Right cardiac atrium (tissue), 5 donors: ENCODE results near the gene CHMP4A. TPM values are rescaled to one million over a fixed set of nuclear protein-coding genes. Genes with fewer than 3 reads are reported as not detected.

Experiments used
- ATAC-seq, 2 donors: fragments of 200-7000 bp; cut with Tn5 transposase; one replicate each; pipeline versions ENCODE4 v1.8.0 to v1.9.1; 2020; ENCODE audit warnings: moderate library complexity in 2 of 2, mild to moderate bottlenecking in 1 of 2
- DNase-seq, 3 donors: peaks; one replicate each; pipeline ENCODE4 v3.0.0-alpha.2; 2020
- H3K27ac ChIP-seq: one replicate; pipeline ENCODE4 v1.5.1; 2013; ENCODE audit warnings: mild to moderate bottlenecking, low read length, control low read depth, moderate library complexity
- H3K27me3 ChIP-seq: one replicate; pipeline ENCODE4 v1.6.1; 2013; ENCODE audit not compliant: control insufficient read depth, insufficient read depth
- H3K4me1 ChIP-seq: one replicate; pipeline ENCODE4 v1.6.1; 2013; ENCODE audit warnings: low read length; ENCODE audit not compliant: control insufficient read depth, insufficient read depth
- H3K4me3 ChIP-seq: one replicate; pipeline ENCODE4 v1.5.1; 2013; ENCODE audit warnings: low read length, control low read depth
- H3K9me3 ChIP-seq: one replicate; pipeline ENCODE4 v1.6.1; 2013; ENCODE audit warnings: low read length; ENCODE audit not compliant: control insufficient read depth
- WGBS: extraction: QIAGEN DNeasy Blood & Tissue Kit; methylation state at CpG from one replicate; pipeline ENCODE4 v1.1.7; 2013; 5-methylcytosine and 5-hydroxymethylcytosine counted together
- intact Hi-C, 4 donors: fragments of 100-400 bp; cut with DNase I; formaldehyde crosslinking; loops; one replicate each; pipeline versions ENCODE4 v1.11.0 to v1.14.0; 2022 to 2023
- polyA plus RNA-seq: library from polyadenylated mRNA; stranded (reverse); fragments of 200-250 nt; gene quantifications from one replicate; pipeline ENCODE4 v1.2.3, GENCODE V29; 2013
- total RNA-seq, 4 donors: library from RNA; stranded (reverse); fragmentation: NEBNext Ultra II Directional; extraction: Animal tissue kit (Norgen Biotek cat#: 25700); gene quantifications; one replicate each; pipeline ENCODE4 v1.2.1, GENCODE V29; 2021
- donor health status: healthy with polysubstance abuse.
- donor health status: DM: no; HTN: yes; CAD: no.
- donor health status: DM: no; HTN: no; CAD: no.
- donor health status: DM: no; HTN: yes; CAD: no; lungs with severe emphysema.
- donor health status: DM: yes; HTN: yes; CAD: no.

CHMP4A gene
- total and polyA plus RNA-seq, 5 donors: 35.2 to 56.3 (median 42.2) TPM

GRCh38 chr14:24189460-24189859 is 23.8 kb downstream of the CHMP4A start:
- Histone ChIP-seq H3K27ac (no peak overlapping the region), H3K9me3 (no peaks in the 10 kb centered on the region), H3K27me3 (no peaks in the 10 kb centered on the region), H3K4me1 (no peaks in the 10 kb centered on the region), H3K4me3 (no peak overlapping the region)
- ATAC-seq (no peak), DNase-seq (peak in 1 of 3 donors; percentile 35)
- intact Hi-C loops: no loop called here
- WGBS: 92% methylated on average over 9 of the region's 9 CpGs

DNA sequence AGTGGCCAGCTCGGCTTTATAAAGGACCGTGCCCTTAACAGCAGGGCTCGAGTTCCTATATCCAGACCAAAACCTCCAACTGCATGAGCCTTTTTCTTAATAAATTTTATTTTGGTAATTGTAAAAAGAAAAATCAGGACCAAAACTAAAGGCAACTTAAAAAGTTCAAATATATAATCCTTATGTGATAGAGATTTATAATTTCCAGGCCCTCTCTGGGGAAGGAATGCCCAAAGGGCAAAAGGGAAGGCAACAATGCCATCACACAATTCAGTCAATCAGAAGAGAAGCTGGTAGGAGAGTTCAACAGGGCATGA is 24.3 kb downstream of the CHMP4A start:
- H3K27me3 ChIP-seq: no peaks in the 10 kb centered on the region
- H3K9me3 ChIP-seq: no peaks in the 10 kb centered on the region
- no peak overlapping the region for H3K4me3 ChIP-seq
- no peaks in the 10 kb centered on the region for H3K4me1 ChIP-seq
- DNase-seq: no peak
- ATAC-seq: no peak
- intact Hi-C loops: no loop called here
- no peak overlapping the region for H3K27ac ChIP-seq
- 1% methylated on average over 3 of the region's 3 CpGs for WGBS

DNA sequence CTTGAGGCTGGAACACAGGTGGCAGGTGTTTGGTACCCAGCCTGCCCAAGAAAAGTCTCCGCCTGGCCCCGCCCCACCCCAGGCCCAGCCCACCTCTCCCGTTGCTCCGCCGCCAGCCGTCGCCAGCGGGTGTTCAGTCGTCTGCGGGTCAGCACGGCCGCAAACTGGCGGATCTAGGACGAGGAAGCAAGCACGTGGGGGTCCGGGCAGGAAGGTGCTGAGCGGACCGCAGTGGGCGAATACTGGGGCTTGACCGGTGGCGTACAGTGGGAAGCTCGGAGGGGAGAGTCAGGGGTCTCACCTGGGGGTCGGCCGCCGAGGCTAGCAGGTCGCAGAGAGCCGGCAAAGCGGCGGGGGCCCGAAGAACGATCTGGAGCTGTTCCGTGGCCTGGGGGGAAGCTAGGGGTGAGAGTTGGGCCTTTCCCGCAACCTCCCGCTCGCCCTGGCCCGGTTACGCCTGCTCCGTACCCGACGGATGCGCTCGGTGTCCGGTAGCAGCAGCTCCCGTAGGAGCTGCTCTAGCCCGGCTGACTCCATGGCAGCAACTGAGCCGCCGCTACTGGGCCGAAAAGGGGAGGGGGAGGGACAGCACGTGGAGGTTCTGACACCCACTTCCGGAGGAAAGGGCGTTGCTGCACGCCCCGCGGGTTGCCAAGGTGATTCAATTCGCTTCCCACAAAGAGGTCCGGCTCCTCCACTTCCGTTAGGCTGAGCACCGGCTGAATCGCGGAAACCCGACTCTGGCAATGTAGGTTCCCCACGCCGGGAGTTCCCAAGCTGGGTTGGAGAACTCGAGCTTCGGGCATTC is 24.8 kb downstream of the CHMP4A start, which contains the start of gene IPO4:
Gene IPO4 (minus strand): TSS at position 566 of the 808 bp plus-strand sequence. CDS start 29 bp downstream, at position 537.
- peak within 1 kb of the TSS; percentile 81 for H3K4me3 ChIP-seq
- intact Hi-C loops: no loop called here
- WGBS: under 1% methylated on average over 65 of the region's 65 CpGs
- no peaks in the 10 kb centered on the region for H3K9me3 ChIP-seq
- H3K4me1 ChIP-seq: no peaks in the 10 kb centered on the region
- peak within 1 kb of the TSS; percentile 55 for H3K27ac ChIP-seq
- DNase-seq: peak; percentile 96 to 98 (median 97)
- ATAC-seq: peak; percentile 92 to 95
- no peaks in the 10 kb centered on the region for H3K27me3 ChIP-seq

GRCh38 chr14:24187539-24187915 is 25.8 kb downstream of the CHMP4A start:
- no peak overlapping the region for H3K4me3 ChIP-seq
- no peak overlapping the region for H3K27ac ChIP-seq
- H3K4me1 ChIP-seq: no peaks in the 10 kb centered on the region
- intact Hi-C loops: no loop called here
- no peaks in the 10 kb centered on the region for H3K27me3 ChIP-seq
- ATAC-seq (no peak), DNase-seq (peak in 2 of 3 donors; percentile 33 to 43)
- WGBS: 81% methylated on average over 2 of the region's 2 CpGs
- no peaks in the 10 kb centered on the region for H3K9me3 ChIP-seq

- ATAC-seq: no peak
- H3K9me3 ChIP-seq: no peaks in the 10 kb centered on the region
- H3K27ac ChIP-seq: no peak overlapping the region
- intact Hi-C loops: no loop called here
- H3K4me3 ChIP-seq: no peak overlapping the region
- peak in 1 of 3 donors; percentile 26 for DNase-seq
- H3K4me1 ChIP-seq: no peaks in the 10 kb centered on the region
- H3K27me3 ChIP-seq: no peaks in the 10 kb centered on the region
- WGBS: 94% methylated on average over 10 of the region's 10 CpGs
Measured at GRCh38 chr14:24186831-24187538, 26.3 kb downstream of the CHMP4A start.

DNA sequence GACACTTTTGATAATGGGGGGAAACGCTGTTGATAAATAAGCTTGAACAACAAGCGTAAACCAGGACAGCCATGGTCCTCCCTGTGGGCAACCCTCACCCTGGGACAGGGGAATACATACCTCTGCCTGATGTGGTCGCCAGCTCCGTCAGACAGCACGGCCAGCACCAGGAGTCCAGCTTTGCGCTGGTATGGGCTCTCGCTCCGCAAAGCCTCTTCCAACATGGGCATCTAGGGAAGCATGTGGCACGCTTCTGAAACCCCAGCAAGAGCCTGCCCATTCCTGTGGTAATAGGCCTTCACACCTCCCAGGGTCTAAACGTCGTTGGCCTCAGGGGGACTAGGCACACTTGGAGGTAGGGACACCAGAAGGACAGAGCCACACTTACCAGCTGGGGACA is 27.5 kb downstream of the CHMP4A start:
- no peaks in the 10 kb centered on the region for H3K4me1 ChIP-seq
- no peak overlapping the region for H3K4me3 ChIP-seq
- ATAC-seq: no peak
- no peaks in the 10 kb centered on the region for H3K9me3 ChIP-seq
- DNase-seq: peak in 2 of 3 donors; percentile 5 to 33
- 94% methylated on average over 11 of the region's 11 CpGs for WGBS
- H3K27me3 ChIP-seq: no peaks in the 10 kb centered on the region
- intact Hi-C loops: no loop called here
- no peak overlapping the region for H3K27ac ChIP-seq

GRCh38 chr14:24185026-24185425 is 28.3 kb downstream of the CHMP4A start:
- intact Hi-C loops: no loop called here
- Histone ChIP-seq H3K27me3 (no peaks in the 10 kb centered on the region), H3K4me3 (no peak overlapping the region), H3K9me3 (no peaks in the 10 kb centered on the region), H3K4me1 (no peaks in the 10 kb centered on the region), H3K27ac (no peak overlapping the region)
- no peak for ATAC-seq
- DNase-seq: peak in 1 of 3 donors; percentile 24
- 96% methylated on average over 7 of the region's 7 CpGs for WGBS

- intact Hi-C loops: no loop called here
- Histone ChIP-seq H3K27me3 (no peaks in the 10 kb centered on the region), H3K9me3 (no peaks in the 10 kb centered on the region), H3K4me1 (no peaks in the 10 kb centered on the region), H3K4me3 (no peak overlapping the region), H3K27ac (no peak overlapping the region)
- DNase-seq: peak in 2 of 3 donors; percentile 35 to 53
- WGBS: 88% methylated on average over 19 of the region's 19 CpGs
- no peak for ATAC-seq
Measured at GRCh38 chr14:24184104-24184970, 29.0 kb downstream of the CHMP4A start.

DNA sequence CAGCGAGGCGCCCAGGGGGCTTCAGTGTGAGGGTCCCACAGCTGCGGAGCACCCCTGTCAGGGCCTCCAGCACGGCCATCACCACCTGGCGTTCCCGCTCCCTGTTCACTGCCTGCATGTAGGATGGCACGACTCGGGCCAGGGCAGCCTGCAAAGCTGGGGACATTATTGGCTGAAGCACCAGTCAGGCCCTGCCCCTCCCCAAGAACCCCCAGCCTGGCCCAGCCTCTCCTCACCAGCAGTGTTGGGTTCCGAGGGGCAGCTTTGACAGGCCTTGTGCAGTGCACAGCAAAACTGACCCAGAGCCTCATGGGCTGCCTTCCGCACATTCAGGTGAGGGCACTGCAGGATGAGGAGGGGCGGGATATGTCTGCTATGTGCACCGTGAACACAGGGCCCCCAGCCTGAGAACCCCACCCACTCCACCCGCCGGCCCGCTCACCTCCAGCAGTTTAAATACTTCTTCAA is 30.2 kb downstream of the CHMP4A start:
- DNase-seq (peak in 2 of 3 donors; percentile 42 to 52), ATAC-seq (no peak)
- Histone ChIP-seq H3K9me3 (no peaks in the 10 kb centered on the region), H3K4me1 (no peaks in the 10 kb centered on the region), H3K27me3 (no peaks in the 10 kb centered on the region), H3K27ac (no peak overlapping the region), H3K4me3 (no peak overlapping the region)
- 93% methylated on average over 15 of the region's 15 CpGs for WGBS
- intact Hi-C loops: no loop called here

DNA sequence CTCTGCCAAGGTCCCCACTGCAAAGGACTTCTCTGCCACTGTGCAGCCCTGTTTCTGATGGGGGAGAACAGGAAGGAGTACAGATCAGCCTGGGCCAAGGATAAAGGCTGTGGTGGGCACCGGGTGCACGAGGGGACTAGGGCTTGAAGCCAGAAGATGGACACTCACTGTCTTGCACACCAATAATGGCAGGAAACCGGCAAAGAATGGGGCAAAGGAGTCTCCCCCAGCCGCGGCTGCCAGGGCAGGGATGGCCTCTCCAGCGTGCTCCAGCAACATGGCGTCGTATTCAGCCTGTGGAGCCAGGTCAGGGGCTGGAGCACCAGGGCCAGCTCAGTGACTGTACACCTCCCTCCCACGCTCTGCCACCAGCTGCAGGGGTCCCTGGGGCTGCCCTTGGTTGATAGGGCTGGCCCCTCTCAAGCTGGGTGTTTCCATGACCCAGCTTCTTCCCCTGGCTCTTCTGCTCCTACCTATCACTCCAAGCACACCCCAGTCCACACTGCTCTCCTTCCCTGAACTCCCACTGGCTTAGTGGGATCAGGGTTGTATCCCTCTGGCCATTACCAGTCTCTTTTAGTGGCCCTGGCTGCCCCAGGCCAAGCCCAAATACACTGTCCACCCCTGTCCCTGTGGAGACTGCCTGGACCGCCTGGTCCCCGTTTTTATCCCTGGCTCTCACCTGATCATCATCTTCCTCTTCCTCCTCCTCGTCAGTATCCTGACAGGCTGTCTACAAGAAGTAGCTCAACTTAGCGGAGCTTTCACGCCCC is 31.0 kb downstream of the CHMP4A start:
- 84% methylated on average over 14 of the region's 14 CpGs for WGBS
- ATAC-seq (no peak), DNase-seq (peak in 2 of 3 donors; percentile 11 to 40)
- Histone ChIP-seq H3K4me1 (no peaks in the 10 kb centered on the region), H3K9me3 (no peaks in the 10 kb centered on the region), H3K4me3 (no peak overlapping the region), H3K27me3 (no peaks in the 10 kb centered on the region), H3K27ac (no peak overlapping the region)
- intact Hi-C loops: no loop called here
